ENCODE measurements around the gene GRAP2. TPM values are rescaled to one million over a fixed set of nuclear protein-coding genes. Genes with fewer than 3 reads are reported as not detected.

Gene GRAP2
- total and polyA plus RNA-seq, 9 of the 15 experiments (the other 6 are each of a cell fraction or from before 2014, with no cell fraction given): 4.8 to 88.7 (median 60.4) TPM

GRCh38 chr22:39960791-39961746, 60.2 kb downstream of the GRAP2 start (continued):
- TF ChIP-seq BACH1 (tag; IDR thresholded peaks at IDR 0.05): no peak
- TF ChIP-seq ZNF133 (CRISPR knock-in tag; IDR thresholded peaks at IDR 0.05): no peak
- TF ChIP-seq LCOR (CRISPR knock-in tag; IDR thresholded peaks at IDR 0.05): peak; percentile 58; the same call in 1 of the 2 replicates
- no peak for TF ChIP-seq MXD1 (CRISPR knock-in tag; IDR thresholded peaks at IDR 0.05; ENCODE audit: borderline replicate concordance, poor library complexity, severe bottlenecking)
- 0 out of 2 replicates have a peak, but pooled peaks have one; percentile 48 for TF ChIP-seq CREB1 (IDR thresholded peaks at IDR 0.05)
- TF ChIP-seq CREB1 (CRISPR knock-in tag; IDR thresholded peaks at IDR 0.05): peak; percentile 49; the same call in 1 of the 2 replicates
- no peak for TF ChIP-seq CSDE1 (IDR thresholded peaks at IDR 0.05)
- TF ChIP-seq ETV1 (tag; conservative IDR thresholded peaks at IDR 0.05; ENCODE audit: low read depth): peak; percentile 72
- peak in 1 of 3 experiments; percentile 36 for TF ChIP-seq YY1 (IDR thresholded peaks at IDR 0.05; ENCODE audit: borderline replicate concordance in 1 of 3, control insufficient read depth in 1 of 3, extremely low read depth in 1 of 3, insufficient read depth in 3 of 3, insufficient read length in 1 of 3, insufficient replicate concordance in 2 of 3, low read depth in 1 of 3, low read length in 2 of 3)
- TF ChIP-seq TAF15 (IDR thresholded peaks at IDR 0.05; ENCODE audit: low read depth, low read length): no peak
- TF ChIP-seq ZNF407 (IDR thresholded peaks at IDR 0.05; ENCODE audit: low read depth): no peak
- 0 out of 2 replicates have a peak, but pooled peaks have one; percentile 41 for TF ChIP-seq NFRKB (IDR thresholded peaks at IDR 0.05; ENCODE audit: low read depth)
- TF ChIP-seq NEUROD1 (IDR thresholded peaks at IDR 0.05; ENCODE audit: borderline replicate concordance, low read depth, low read length, partially characterized antibody): peak; percentile 38
- peak; percentile 80 for TF ChIP-seq CBFA2T2 (conservative IDR thresholded peaks at IDR 0.05)
- peak; percentile 96 for TF ChIP-seq FOSL1 (tag; conservative IDR thresholded peaks at IDR 0.05)
- peak; percentile 69 for TF ChIP-seq NFIC (IDR thresholded peaks at IDR 0.05)
- TF ChIP-seq GATA2 (CRISPR knock-in tag; IDR thresholded peaks at IDR 0.05): peak; percentile 34; the same call in 1 of the 2 replicates
- TF ChIP-seq NCOA1 (IDR thresholded peaks at IDR 0.05; ENCODE audit: low read depth): peak; percentile 64; the same call in 1 of the 2 replicates

Data from K562 (cell line).